GM12873 (cell line): ENCODE measurements around the gene SHF.

Experiments
- TF ChIP-seq, protein P1 (sequence below): IDR thresholded peaks from 2 replicates; pipeline ENCODE4 v1.5.1; 2012; ENCODE audit warnings: low read depth, mild to moderate bottlenecking, moderate library complexity, low read length, control low read depth; ENCODE audit not compliant: insufficient read depth; ENCODE audit errors: missing control alignments

Gene SHF

GRCh38 chr15:45184562-45185041 lies 3.2 kb downstream of the SHF start:
- TF ChIP-seq, protein P1, sequence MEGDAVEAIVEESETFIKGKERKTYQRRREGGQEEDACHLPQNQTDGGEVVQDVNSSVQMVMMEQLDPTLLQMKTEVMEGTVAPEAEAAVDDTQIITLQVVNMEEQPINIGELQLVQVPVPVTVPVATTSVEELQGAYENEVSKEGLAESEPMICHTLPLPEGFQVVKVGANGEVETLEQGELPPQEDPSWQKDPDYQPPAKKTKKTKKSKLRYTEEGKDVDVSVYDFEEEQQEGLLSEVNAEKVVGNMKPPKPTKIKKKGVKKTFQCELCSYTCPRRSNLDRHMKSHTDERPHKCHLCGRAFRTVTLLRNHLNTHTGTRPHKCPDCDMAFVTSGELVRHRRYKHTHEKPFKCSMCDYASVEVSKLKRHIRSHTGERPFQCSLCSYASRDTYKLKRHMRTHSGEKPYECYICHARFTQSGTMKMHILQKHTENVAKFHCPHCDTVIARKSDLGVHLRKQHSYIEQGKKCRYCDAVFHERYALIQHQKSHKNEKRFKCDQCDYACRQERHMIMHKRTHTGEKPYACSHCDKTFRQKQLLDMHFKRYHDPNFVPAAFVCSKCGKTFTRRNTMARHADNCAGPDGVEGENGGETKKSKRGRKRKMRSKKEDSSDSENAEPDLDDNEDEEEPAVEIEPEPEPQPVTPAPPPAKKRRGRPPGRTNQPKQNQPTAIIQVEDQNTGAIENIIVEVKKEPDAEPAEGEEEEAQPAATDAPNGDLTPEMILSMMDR: no peak

- TF ChIP-seq, protein P1: no peak
These were observed 4.3 kb downstream of the SHF start for GRCh38 chr15:45183511-45183910.

- TF ChIP-seq, protein P1: no peak
These were observed 4.8 kb downstream of the SHF start for GRCh38 chr15:45182996-45183395.

DNA sequence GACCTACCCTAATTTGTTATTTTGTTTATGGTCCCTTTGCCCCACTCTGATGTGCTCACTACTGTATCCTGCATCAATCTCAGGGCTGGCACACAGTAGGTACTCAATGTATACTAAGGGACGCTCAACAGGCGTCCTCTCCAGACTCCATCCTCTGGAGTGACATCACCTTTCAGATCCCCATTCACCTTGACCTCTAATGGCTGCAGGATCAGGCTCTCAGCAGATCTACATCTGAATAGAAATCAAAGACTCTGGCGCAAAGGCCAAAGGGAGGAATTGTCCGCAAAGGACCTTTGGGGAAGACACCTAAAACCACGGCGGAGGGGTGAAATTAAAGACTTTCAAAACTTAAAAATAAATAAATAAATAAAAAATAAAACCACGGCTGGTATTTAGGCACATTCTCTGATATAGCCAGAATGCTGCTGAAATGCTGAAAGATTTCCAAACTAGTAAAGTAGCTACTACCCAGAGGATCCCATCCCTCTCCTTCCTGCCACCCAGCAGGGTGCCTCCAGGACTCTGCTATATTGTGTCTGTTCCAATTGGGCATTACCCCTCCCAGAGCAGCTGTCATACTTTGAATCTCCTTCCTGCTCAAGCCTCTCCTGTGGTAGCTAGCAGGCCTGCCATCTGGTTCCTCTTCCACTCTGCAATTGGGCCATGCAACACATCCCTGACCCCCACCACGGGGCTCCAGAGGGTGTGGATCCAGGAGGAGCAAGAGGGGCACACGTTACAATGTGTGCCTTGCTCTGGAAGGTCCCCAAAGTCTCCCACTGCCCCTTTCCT lies 6.1 kb downstream of the SHF start:
- TF ChIP-seq, protein P1: no peak

DNA sequence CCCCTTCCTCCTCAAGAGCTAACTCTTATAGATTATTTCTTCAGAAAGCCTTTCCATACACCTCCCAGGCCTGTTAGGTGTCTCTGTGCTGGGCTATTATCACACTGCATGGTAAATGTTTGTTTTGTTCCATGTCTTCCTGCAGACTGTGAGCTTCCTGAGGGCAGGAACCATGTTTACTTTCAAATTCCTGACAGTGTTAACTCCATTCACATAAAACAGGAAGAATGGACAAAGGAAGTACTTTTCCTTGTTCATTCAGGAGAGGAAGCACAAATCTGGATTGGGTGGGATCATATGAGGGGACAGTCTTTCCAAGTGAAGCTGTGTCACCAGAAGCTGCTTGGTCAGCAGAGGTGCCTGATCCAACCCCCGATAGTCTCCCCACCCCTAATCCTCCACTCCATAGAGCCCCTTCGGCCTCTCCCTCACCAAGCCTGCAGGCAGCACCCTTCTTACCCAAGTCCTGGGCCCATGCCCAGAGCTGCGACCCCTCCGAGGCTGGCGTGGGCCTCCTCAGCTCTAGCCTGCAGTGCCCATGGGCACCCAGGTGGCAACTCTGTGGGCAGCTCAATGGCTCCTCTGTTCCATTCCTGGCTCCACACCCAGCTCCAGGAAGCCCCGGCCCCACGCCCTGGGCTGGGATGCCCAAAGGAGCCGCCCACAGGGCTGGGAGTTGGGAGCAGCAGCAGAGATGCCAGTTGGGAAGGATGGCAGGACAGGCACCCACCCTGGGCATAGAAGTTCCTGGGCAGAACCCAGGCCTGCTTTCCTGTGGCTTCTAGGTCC lies 6.9 kb downstream of the SHF start:
- TF ChIP-seq, protein P1: no peak

DNA sequence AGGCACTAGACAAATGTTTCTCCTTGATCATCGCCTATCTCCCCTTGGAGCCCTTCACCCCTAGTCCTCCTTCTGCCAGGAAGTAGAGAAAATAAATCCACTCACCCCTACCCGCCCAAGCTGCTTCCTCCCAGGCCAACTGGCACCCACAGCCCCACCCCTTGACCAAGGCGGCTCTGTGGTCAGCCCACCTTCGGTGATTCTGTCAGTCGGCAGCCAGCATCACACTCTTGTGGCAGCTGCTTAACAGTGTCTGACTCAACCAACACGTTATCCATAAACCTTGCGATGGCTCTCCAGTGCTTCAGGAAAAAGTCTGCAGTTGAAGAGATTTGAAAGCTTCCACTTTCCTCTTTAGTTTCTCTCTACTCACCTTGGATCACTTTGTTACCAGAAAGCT lies 7.6 kb downstream of the SHF start:
- TF ChIP-seq, protein P1: no peak
